Hepatocyte (in vitro differentiated cells): Measurements from ENCODE around the gene USP2. TPM values are rescaled to one million over a fixed set of nuclear protein-coding genes. Genes with fewer than 3 reads are reported as not detected.

Source experiments
- DNase-seq: peaks from one replicate; pipeline ENCODE4 v3.0.0-alpha.2; 2016; ENCODE audit warnings: low spot score
- H2AFZ ChIP-seq: fragments of 200-600 bp; sonication (generic); 2 replicates; pipeline ENCODE4 v1.6.0; 2016; ENCODE audit warnings: antibody characterized with exemption, mild to moderate bottlenecking
- H3K27ac ChIP-seq: fragments of 200-600 bp; sonication (generic); 2 replicates; pipeline ENCODE4 v1.5.1; 2016; ENCODE audit warnings: mild to moderate bottlenecking
- H3K27me3 ChIP-seq: fragments of 200-600 bp; sonication (generic); 2 replicates; pipeline ENCODE4 v1.6.1; 2016
- H3K36me3 ChIP-seq: fragments of 200-600 bp; sonication (generic); replicated peaks from 2 replicates; pipeline ENCODE4 v1.5.1; 2016; ENCODE audit warnings: low read depth; ENCODE audit not compliant: insufficient read depth
- H3K4me1 ChIP-seq: fragments of 200-600 bp; sonication (generic); 2 replicates; pipeline ENCODE4 v1.5.1; 2016; ENCODE audit warnings: mild to moderate bottlenecking, moderate library complexity; ENCODE audit not compliant: insufficient read depth
- H3K4me2 ChIP-seq: fragments of 200-600 bp; sonication (generic); 2 replicates; pipeline ENCODE4 v1.6.0; 2016
- H3K4me3 ChIP-seq: fragments of 200-600 bp; sonication (generic); 2 replicates; pipeline ENCODE4 v1.5.1; 2016; ENCODE audit warnings: mild to moderate bottlenecking
- H3K79me2 ChIP-seq: fragments of 200-600 bp; sonication (generic); 2 replicates; pipeline ENCODE4 v1.6.0; 2017; ENCODE audit warnings: mild to moderate bottlenecking
- H3K9me2 ChIP-seq: fragments of 200-600 bp; sonication (generic); replicated peaks from 2 replicates; pipeline ENCODE4 v1.6.0; 2017; ENCODE audit warnings: mild to moderate bottlenecking; ENCODE audit not compliant: insufficient read depth
- H3K9me3 ChIP-seq: fragments of 200-600 bp; sonication (generic); 2 replicates; pipeline ENCODE4 v1.5.1; 2016; ENCODE audit warnings: low read depth, mild to moderate bottlenecking
- H4K20me1 ChIP-seq: fragments of 200-600 bp; sonication (generic); 2 replicates; pipeline ENCODE4 v1.6.0; 2016; ENCODE audit warnings: mild to moderate bottlenecking; ENCODE audit not compliant: insufficient read depth, poor library complexity, severe bottlenecking
- EZH2 ChIP-seq: fragments of 200-600 bp; sonication (generic); IDR thresholded peaks from 2 replicates; pipeline ENCODE4 v1.6.1; 2016; ENCODE audit warnings: antibody characterized with exemption, mild to moderate bottlenecking, borderline replicate concordance
- EZH2phosphoT487 ChIP-seq: fragments of 200-600 bp; sonication (generic); IDR thresholded peaks from one replicate; pipeline ENCODE4 v1.6.1; 2018; ENCODE audit warnings: antibody characterized with exemption, mild to moderate bottlenecking, low read depth, moderate library complexity; ENCODE audit not compliant: unreplicated experiment, severe bottlenecking
- WGBS: methylation state at CpG from one replicate; pipeline ENCODE4 v1.1.6; 2016; ENCODE audit warnings: low lambda C conversion rate; ENCODE audit errors: missing lambda C conversion rate; 5-methylcytosine and 5-hydroxymethylcytosine counted together
- polyA plus RNA-seq: library from polyadenylated mRNA; unstranded; fragments of >200 nt; fragmentation: Nextera tagmentation; extraction: Ambion mirVana; gene quantifications from 2 replicates; pipeline ENCODE4 v1.2.1, GENCODE V29; 2016
- total RNA-seq: library from RNA; depleted of rRNA; stranded (reverse); fragments of >200 nt; gene quantifications from 2 replicates; pipeline ENCODE4 v1.2.3, GENCODE V29; 2014
- TF ChIP-seq, protein P1 (sequence below): fragments of 200-600 bp; sonication (generic); IDR thresholded peaks from 2 replicates; pipeline ENCODE4 v1.5.1; 2016; ENCODE audit warnings: antibody characterized with exemption, mild to moderate bottlenecking; ENCODE audit not compliant: poor library complexity

USP2 gene
- total and polyA plus RNA-seq, 2 experiments from 2014 or later: 7.3 to 23.5 TPM

DNA sequence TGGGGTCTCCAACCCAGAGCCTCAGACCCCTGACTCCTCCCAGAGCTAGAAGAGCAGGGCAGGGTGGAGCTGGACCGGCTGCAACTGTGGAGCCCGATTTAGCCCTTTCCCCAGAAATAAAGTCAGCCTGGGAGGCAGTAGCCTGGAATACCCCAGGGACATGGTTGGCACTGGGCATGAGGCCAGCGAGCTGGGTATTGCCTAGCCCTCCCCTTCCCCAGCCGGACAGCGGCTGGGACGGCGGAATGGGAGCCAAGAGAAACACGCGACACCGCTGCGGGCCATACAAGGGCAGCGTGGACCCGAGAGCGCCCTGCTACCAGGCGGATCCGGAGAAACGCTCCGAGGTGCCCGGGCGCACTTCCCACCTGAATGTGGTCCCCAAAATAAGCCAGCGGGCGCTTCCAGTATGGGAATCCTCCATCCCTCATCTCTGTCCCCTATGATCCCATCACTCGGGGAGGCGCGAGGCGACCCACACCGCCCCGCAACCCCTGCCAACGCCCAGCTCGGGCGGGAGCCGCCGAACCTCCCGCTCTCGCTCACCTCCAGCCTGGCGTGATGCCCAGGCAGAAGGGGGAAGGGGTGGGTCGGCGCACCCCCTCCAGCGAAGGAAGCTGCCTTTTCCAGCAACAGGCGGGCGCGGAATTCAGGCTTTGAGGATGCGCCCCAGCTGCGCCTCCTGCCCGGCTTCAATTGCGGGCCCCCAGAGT lies 65.3 kb downstream of the USP2 start:
- Histone ChIP-seq H3K9me2 (no peaks in the 10 kb centered on the region), H4K20me1 (no peaks in the 10 kb centered on the region), H3K27ac (peak overlapping the region; percentile 34), H3K36me3 (no peaks in the 10 kb centered on the region), H3K27me3 (peaks cover 42% of the 10 kb centered on the region), H3K4me2 (peak overlapping the region; percentile 96), H3K79me2 (no peaks in the 10 kb centered on the region), H2AFZ (peak overlapping the region; percentile 52), H3K4me1 (peaks cover 23% of the 10 kb centered on the region), H3K9me3 (no peaks in the 10 kb centered on the region), H3K4me3 (peak overlapping the region; percentile 67)
- WGBS: 2% methylated on average over 44 of the region's 46 CpGs
- TF ChIP-seq, protein P1, sequence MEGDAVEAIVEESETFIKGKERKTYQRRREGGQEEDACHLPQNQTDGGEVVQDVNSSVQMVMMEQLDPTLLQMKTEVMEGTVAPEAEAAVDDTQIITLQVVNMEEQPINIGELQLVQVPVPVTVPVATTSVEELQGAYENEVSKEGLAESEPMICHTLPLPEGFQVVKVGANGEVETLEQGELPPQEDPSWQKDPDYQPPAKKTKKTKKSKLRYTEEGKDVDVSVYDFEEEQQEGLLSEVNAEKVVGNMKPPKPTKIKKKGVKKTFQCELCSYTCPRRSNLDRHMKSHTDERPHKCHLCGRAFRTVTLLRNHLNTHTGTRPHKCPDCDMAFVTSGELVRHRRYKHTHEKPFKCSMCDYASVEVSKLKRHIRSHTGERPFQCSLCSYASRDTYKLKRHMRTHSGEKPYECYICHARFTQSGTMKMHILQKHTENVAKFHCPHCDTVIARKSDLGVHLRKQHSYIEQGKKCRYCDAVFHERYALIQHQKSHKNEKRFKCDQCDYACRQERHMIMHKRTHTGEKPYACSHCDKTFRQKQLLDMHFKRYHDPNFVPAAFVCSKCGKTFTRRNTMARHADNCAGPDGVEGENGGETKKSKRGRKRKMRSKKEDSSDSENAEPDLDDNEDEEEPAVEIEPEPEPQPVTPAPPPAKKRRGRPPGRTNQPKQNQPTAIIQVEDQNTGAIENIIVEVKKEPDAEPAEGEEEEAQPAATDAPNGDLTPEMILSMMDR: no peak
- peak; percentile 39 for TF ChIP-seq EZH2
- DNase-seq: no peak

DNA sequence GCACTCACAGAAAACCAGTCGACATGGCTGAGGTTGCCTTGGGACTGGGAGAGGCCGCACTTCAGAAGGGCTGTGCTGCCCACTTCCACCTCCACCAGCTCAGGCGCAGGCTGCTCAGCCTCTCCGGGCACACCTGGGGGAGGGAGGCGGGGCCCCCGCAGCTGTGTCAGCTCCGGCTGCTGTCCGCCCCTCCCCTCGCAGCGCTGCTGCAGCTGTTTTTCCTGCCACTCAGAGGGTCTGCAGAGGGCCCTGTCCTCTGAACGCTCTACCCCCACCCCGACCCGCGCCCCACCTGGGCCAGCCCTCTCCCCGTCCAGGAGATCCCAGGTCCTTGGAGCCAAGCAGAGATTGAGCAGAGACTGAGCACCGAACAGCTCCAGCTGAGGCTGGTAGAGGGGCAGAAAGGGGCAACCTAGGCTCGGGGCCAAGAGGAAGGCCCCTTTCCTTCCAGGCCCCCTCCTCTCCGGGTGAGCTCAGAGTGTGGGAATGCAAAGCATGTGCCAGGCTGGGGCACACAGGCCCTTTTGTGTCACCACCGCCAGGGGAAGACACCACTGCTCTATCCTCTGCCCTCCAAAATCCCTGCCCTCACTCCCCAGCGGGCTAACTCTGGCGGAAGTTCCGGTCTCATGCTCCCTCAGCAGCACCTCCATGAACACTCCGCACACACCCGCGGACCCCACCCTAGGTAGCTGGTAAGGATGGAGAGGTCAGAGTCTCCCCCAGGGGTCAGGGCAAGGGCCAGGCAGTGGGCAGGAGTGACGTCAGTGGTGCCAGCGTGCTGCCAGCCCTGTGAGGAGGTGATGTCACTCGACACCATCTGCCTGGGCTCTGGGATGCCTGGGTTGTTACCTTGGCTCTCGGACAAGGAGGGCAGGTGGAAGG lies 66.1 kb downstream of the USP2 start:
- TF ChIP-seq EZH2phosphoT487: no peak
- TF ChIP-seq, protein P1: peak; percentile 3
- no peaks in the 10 kb centered on the region for H3K9me3 ChIP-seq
- no peak overlapping the region for H3K27ac ChIP-seq
- H3K4me3 ChIP-seq: peak overlapping the region; percentile 7
- peaks cover 21% of the 10 kb centered on the region for H3K4me1 ChIP-seq
- H3K79me2 ChIP-seq: no peaks in the 10 kb centered on the region
- H2AFZ ChIP-seq: no peak overlapping the region
- WGBS: 16% methylated on average over 20 of the region's 29 CpGs
- DNase-seq: no peak
- peak overlapping the region; percentile 96 for H3K4me2 ChIP-seq
- no peaks in the 10 kb centered on the region for H3K9me2 ChIP-seq
- no peaks in the 10 kb centered on the region for H3K36me3 ChIP-seq
- no peaks in the 10 kb centered on the region for H4K20me1 ChIP-seq
- H3K27me3 ChIP-seq: peaks cover 42% of the 10 kb centered on the region

DNA sequence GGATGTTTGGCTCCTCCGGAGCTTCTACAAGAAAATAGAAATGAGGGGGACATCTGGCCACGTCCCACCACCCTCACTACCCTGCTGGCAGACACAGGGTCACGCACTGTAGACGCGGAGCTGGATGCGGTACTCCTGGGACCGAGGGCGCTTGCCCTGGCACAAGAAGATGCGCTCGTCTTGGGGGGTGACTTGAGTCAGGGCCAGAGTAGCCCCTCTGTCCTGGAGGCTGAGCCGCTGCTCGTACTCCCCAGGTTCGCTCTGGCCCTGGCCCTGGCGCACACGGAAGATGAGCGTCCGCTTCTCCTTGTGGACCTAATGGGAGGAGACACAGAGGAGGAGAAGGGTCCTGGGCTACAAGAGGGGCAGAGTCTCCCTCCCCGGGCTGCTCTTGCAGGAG lies 66.8 kb downstream of the USP2 start:
- Histone ChIP-seq H3K4me2 (peak overlapping the region; percentile 96), H3K27me3 (peaks cover 41% of the 10 kb centered on the region), H4K20me1 (no peaks in the 10 kb centered on the region), H3K79me2 (no peaks in the 10 kb centered on the region), H3K9me2 (no peaks in the 10 kb centered on the region), H3K4me3 (no peak overlapping the region), H2AFZ (no peak overlapping the region), H3K9me3 (no peaks in the 10 kb centered on the region), H3K27ac (no peak overlapping the region), H3K4me1 (peaks cover 21% of the 10 kb centered on the region), H3K36me3 (no peaks in the 10 kb centered on the region)
- TF ChIP-seq, protein P1: no peak
- TF ChIP-seq EZH2 (no peak), EZH2phosphoT487 (no peak)
- DNase-seq: no peak
- WGBS: 86% methylated on average over 18 of the region's 18 CpGs
